NCI-H2107 treated with DMSO at 0.1 percent for 48 hours (cell line): ENCODE data around the gene RBM10.

ENCODE experiments used
- DNase-seq: peaks from one replicate; lab custom pipeline; 2025; ENCODE audit not compliant: unreplicated experiment; lab: John Stamatoyannopoulos, UW

RBM10 gene

GRCh38 chrX:47194194-47194787, 49.3 kb downstream of the RBM10 start:
- DNase-seq = no peak

GRCh38 chrX:47196098-47196497, 51.1 kb downstream of the RBM10 start:
- DNase-seq = no peak

- DNase-seq = no peak
Measured at GRCh38 chrX:47197526-47197925, 52.5 kb downstream of the RBM10 start.

- no peak for DNase-seq
Measured at GRCh38 chrX:47198026-47198686, 53.1 kb downstream of the RBM10 start.

GRCh38 chrX:47198687-47199080, 53.7 kb downstream of the RBM10 start:
- no peak for DNase-seq

- DNase-seq = no peak
Measured at GRCh38 chrX:47199286-47199685, 54.3 kb downstream of the RBM10 start.

GRCh38 chrX:47200385-47201150, 55.5 kb downstream of the RBM10 start:
- no peak for DNase-seq

GRCh38 chrX:47201345-47201944, 56.4 kb downstream of the RBM10 start:
- DNase-seq = no peak

- DNase-seq = no peak
Measured at GRCh38 chrX:47202316-47202715, 57.3 kb downstream of the RBM10 start.

- DNase-seq = no peak
Measured at GRCh38 chrX:47202877-47203276, 57.9 kb downstream of the RBM10 start.

- no peak for DNase-seq
Measured at GRCh38 chrX:47204970-47205369, 59.9 kb downstream of the RBM10 start.

GRCh38 chrX:47206316-47206715, 61.3 kb downstream of the RBM10 start:
- DNase-seq = no peak

- no peak for DNase-seq
Measured at GRCh38 chrX:47208108-47208507, 63.1 kb downstream of the RBM10 start.

GRCh38 chrX:47209508-47210238, 64.7 kb downstream of the RBM10 start:
- no peak for DNase-seq

- no peak for DNase-seq
Measured at GRCh38 chrX:47210661-47211425, 65.8 kb downstream of the RBM10 start.

- DNase-seq = no peak
Measured at GRCh38 chrX:47212381-47213293, 67.6 kb downstream of the RBM10 start.

GRCh38 chrX:47214435-47215077, 69.5 kb downstream of the RBM10 start:
- no peak for DNase-seq

- DNase-seq = no peak
Measured at GRCh38 chrX:47215291-47215900, 70.4 kb downstream of the RBM10 start.
